GM19463 (cell line): ENCODE results near the gene RPL41.
"Not testable (repeated sequence)": the region's sequence is repeated elsewhere in the genome, so short reads cannot be mapped to it uniquely, and the experiment has no call there.

Experiments used
- ATAC-seq: cut with Tn5 transposase; IDR thresholded peaks from one replicate; pipeline ENCODE4 v1.9.1; 2021; ENCODE audit warnings: mild to moderate bottlenecking, moderate library complexity; ENCODE audit not compliant: unreplicated experiment

Gene RPL41

GRCh38 chr12:56153678-56154065 is 37.2 kb downstream of the RPL41 start:
- no peak for ATAC-seq

GRCh38 chr12:56154246-56154771 is 37.9 kb downstream of the RPL41 start:
- ATAC-seq: no peak

- no peak for ATAC-seq
Measured at GRCh38 chr12:56154818-56155217, 38.4 kb downstream of the RPL41 start.

- no peak for ATAC-seq
Measured at GRCh38 chr12:56155256-56155845, 38.9 kb downstream of the RPL41 start.

GRCh38 chr12:56156464-56157200 is 40.2 kb downstream of the RPL41 start:
- not testable (repeated sequence) for ATAC-seq

- peak; percentile 29 for ATAC-seq
Measured at GRCh38 chr12:56157201-56158028, 41.0 kb downstream of the RPL41 start.

GRCh38 chr12:56158029-56158925 is 41.8 kb downstream of the RPL41 start, which contains the start of gene MYL6:
MYL6 (plus strand) TSS chr12:56158359; CDS start chr12:56158402, 43 bp downstream.
- peak; percentile 80 for ATAC-seq

- ATAC-seq: no peak
Measured at GRCh38 chr12:56158926-56159461, 42.6 kb downstream of the RPL41 start.

- no peak for ATAC-seq
Measured at GRCh38 chr12:56159482-56160192, 43.2 kb downstream of the RPL41 start.

- no peak for ATAC-seq
Measured at GRCh38 chr12:56160193-56160763, 43.8 kb downstream of the RPL41 start.

- no peak for ATAC-seq
Measured at GRCh38 chr12:56160894-56161689, 44.7 kb downstream of the RPL41 start.

GRCh38 chr12:56161690-56162351 is 45.4 kb downstream of the RPL41 start:
- ATAC-seq: no peak

- no peak for ATAC-seq
Measured at GRCh38 chr12:56162468-56163290, 46.2 kb downstream of the RPL41 start.

- no peak for ATAC-seq
Measured at GRCh38 chr12:56163533-56164344, 47.3 kb downstream of the RPL41 start.

GRCh38 chr12:56164345-56164729 is 47.9 kb downstream of the RPL41 start:
- ATAC-seq: no peak

- ATAC-seq: no peak
Measured at GRCh38 chr12:56165369-56165768, 48.9 kb downstream of the RPL41 start.
